ENCODE results near the gene DAO.
"Not testable (repeated sequence)": the region's sequence is repeated elsewhere in the genome, so short reads cannot be mapped to it uniquely, and the experiment has no call there.

DAO gene

DNA sequence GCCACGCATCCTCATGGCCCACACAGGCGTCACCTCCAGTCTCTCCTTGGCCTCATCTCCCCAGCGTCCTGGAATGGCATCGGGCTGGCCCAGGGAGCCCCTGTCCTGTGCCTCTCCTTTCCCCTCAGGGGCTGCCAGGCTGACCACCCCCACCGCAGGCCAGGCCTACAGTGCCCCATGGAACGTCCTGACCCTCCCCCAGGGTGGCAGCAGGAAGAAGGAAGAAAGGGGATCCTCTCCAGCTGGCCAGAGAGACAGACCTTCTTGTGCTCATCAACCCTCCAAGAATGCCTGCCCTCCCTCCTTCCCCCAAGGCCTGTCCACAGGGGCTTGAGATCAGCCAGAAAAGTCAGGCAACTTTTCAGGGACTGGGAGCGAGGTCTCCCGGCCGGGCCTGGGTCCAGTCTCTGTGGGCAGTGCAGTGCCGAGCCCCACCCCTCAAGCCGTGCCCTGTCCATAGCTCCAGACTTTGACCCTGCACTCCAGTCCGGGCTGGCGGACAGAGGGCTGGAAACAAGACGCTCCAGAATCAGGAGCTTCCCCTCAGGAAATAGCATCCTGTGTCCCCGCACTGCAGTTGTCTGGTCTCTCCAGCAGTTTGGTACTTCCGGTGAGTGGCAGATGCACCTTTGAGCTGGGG is at the start of gene DAO:
Gene DAO (plus strand): TSS at position 478 of the 640 bp plus-strand sequence. CDS start 4,915 bp downstream, outside the sequence.
- peak; percentile 58 for DNase-seq (ENCODE audit: low spot score)

DNA sequence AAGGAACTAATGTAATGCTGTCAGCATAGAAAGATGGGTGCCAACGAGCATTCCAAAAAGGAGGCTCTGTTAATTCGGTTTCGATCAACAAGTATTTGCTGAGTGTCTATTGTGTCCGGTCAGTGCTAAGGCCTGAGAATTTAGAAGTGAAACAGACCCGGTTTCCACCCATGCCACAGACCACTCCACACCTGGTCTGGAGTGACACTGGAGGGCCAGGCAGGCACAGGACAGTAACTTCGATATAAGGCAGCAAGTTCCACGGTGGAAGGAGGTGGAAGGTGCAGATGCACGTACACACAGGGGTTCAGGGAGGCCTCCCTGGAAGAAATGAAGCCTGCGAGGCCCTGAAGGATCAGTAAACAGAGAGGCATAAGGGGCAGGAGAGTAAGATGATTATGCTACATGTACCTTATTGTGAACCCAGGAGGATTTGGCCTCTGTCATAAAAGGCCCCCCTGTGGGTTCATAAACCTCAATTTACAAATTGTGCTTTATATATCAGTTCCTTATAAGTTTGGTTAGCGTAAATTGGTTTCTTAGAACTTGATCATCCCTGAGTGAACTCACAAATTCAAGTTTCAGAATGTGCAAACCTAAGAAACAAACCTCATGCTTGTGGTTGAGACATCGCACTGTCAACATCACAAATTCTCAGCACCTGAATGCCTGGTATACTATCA is 48.4 kb upstream of the DAO start:
- DNase-seq (ENCODE audit: low spot score) = no peak

DNA sequence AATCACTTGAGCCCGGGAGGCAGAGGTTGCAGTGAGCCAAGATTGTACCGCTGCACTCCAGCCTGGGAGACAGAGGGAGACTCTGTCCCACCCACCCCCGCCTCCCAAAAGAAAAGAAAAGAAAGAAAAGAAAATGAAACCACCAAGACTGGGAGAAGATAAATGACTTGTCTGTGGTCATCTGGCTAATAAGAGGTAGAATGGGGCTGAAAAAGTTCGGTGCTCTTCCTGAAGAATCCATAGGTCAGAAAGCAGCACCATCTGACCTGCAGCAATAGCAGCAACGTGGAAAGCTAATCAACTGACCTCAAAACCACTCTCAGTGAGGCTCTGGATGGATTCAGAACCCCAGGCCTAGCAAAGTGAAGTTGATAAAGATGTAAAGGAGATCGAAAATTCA is 47.7 kb upstream of the DAO start:
- DNase-seq (ENCODE audit: low spot score) = no peak

DNA sequence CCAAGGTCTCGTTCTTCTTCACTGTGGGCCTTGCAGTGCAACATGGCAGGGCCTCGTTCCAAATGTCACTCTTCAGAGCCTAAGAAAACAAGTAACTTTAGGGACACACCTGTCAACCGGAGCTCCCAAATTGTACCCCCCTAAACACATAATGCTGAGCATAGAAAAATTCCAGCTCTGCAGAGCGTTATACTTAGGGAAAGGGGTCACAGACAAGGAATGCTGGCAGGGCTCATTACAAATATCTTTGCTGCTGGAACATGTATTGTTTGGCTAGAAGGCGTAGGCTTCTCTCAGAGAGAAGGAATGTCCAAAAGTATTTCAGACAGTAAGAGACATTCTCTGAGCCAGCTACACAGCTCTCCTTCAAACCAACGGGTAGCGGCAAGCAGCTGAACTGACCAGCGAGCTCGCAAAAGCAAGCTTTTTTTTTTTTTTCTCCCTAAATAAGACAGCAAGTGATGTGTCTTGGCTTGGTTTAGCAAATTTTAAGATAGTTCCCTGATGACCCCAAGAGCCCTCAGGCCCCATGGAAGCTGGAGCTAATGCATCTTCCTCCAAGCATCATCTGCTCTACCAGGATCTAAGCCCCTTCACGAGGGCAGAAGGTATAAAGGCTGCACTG is 47.0 kb upstream of the DAO start:
- no peak for DNase-seq (ENCODE audit: low spot score)

DNA sequence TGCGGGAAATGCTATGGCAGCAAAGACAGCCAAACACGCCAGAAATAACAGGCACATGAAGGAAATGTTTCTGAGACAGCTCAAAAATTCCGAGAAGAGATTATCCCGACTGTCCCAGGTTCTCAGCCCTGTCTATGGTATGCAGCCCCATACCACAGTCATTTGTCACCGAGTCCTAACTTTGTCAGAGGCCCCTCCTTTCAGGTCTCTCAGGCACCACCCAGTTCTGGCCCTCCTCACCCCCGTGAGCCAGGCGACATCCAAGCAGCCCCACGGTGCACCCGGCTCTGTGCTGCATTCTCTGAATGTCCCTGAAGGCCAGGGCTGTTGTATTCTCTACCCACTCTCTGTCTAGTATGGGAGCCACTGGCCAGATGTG is 46.5 kb upstream of the DAO start:
- DNase-seq (ENCODE audit: low spot score) = no peak

DNA sequence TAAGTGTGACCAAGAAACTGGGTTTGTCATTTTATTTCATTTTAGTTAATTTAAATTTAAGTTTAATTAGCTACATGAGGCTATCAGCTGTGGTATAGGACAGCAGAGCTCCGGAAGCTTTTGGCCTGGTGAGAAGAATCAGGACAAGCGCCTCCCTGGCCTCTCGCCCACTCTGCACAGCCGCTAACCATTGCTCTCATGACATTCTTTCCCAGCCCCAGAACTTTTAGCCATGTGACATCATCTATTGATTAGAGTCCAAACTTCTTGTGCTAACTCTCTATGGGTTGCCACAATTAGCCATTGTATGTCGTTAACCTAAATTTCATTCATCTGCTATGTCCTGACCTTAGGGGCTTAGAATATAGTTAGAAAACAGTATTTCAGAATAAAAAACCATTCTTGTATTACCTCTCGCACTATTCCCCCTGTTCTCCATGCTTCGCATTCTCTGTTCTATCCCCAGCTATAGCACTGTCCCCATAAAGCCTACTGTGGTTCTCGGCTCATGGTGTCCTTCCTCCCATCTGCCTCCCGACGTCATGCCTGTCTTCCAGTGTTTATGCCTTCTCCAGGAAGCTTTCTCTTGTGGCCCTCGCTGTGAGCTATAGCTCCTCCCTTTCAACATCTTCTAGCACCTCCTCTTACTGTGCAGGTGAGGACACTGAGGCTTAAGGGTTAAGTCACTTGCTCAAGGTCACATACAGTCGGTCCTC is 46.0 kb upstream of the DAO start:
- DNase-seq (ENCODE audit: low spot score) = peak; percentile 73

DNA sequence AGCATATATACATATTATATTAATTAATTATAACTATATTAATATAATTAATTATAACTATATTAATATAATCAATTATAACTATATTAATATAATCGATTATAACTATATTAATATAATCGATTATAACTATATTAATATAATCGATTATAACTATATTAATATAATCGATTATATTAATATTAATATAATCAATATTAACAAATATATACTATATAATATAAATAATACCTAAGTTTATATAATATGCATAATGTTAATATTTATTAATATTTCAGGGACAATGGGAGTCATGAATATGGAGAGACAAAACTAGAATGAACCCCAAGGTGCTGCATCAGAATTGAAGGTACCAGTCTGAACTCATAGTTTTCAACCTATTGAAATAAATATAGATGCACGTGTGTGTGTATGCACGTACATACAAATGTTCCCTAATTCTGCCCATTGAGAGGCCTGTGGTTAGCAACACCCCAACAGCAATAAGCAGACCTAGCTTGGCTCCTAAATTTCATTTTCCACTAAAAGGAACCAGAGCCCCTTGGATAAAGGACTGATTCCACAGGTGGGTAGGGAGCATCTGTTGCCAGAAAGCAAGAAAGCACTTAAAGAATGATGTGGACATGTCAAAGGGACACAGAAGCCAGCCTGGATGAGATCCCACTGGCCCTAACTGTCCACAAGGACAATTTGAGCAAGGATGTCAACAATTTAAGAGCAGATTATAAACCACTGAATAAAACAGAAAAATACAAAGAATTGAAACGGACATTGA is 43.8 kb upstream of the DAO start:
- DNase-seq (ENCODE audit: low spot score) = no peak

DNA sequence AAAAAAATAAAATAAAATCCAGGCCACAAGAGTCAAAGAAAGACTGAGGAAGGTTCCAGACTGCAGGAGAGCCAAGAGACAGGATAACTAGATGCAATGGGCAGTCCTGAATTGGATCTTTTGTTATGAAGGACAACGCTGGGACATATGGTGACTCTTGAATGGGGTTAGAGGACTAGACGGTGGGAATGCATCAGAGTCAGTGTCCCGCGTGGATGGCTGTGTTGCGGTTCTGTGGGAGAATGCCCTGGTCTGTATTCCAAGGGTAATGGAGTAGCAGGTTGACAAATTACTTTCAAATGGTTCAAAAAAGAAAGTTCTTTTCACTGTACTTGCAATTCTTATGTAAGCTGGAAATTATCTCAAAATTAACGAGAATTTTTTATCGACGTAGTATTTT is 42.7 kb upstream of the DAO start:
- no peak for DNase-seq (ENCODE audit: low spot score)

DNA sequence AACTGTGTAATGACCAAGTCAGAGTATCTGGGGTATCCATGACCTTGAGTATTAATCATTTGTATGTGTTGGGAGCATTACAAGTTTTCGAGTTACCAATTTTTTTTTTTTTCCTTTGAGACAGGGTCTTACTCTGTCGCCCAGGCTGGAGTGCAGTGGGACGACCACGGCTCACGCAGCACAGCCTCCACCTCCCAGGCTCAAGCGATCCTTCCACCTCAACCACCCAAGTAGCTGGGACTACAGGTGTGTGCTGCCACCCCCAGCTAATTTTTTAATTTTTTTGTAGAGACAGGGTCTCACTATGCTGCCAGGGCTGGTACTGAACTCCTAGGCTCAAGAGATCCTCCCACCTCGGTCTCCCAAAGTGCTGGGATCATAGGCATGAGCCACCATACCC is 42.2 kb upstream of the DAO start:
- no peak for DNase-seq (ENCODE audit: low spot score)

DNA sequence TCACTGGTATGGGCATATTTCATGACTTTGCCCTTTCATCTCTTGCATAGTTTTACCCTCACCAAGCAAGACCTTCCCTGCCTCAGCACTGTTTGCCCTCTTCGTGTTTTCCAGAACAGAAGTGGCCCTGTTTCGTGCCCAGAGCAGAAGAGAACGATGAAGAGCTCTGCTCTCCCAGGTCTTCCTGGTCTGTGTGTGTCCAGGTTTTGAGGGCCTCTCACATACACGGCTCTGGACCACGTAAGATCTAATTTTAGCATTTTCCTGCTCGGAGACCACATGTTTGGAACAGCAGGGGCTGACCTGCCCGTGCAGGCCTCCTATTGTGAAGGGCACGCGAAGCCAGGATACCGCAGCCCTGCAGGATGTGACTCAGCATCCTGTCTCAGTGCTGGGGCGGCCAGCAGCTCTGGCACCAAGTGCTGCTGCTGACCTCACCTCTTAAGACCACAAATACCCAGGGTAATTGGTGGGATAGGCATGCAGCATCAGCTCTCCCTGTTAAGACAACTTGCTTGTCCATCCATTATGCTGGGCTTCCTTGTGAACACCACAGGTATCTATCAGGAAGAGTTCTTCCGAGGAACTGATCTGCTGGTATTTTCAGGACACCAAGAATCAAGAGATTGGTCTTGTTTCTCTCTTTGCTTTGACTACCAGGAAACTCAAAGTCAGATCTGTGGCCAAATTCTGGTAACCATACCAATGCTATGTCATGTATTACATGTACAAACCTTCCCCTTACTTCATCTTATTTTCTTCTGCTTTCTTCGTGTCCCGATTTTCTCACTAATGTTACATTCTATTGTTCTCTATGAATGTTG is 41.5 kb upstream of the DAO start:
- no peak for DNase-seq (ENCODE audit: low spot score)

DNA sequence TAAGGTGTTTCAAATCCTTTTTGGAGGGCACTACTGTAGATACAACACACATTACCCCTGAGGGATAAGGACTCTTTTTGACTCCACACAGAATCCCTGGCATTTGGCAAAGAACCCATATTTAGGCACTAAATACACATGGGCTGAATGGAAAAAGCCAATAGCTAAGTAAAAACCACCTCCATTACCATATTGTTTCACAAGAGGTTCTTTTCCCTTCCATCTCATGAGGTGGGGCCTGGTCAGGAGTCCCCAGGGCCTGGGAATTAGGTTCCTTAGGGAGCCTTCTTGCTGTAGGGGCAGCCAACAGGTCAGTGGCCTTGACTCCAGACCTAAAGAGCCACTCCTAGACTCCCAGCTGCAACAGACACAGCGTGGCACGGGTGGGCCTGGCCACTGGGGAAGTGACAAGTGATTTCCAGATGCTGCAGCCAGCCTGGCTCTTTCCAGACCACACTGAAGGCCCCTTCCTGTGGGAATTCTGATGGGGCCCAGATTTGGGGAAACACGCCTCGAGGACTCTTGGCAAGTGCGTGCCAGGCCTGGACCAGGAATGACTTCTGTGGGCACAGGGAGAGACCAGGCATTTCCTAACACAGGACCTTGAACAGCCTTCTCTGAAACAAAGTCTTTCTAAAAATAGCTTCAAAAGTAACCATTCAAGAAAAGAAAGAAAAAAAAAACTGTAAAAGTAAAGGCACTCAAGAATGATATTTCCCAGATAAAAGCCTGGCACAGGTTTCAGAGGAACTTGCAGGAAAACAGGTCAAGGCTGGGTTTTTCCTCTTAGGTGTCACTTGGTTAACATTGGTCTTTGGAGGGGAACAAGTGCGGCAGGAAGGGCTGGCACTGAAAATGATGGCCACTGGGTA is 40.6 kb upstream of the DAO start:
- DNase-seq (ENCODE audit: low spot score) = no peak

DNA sequence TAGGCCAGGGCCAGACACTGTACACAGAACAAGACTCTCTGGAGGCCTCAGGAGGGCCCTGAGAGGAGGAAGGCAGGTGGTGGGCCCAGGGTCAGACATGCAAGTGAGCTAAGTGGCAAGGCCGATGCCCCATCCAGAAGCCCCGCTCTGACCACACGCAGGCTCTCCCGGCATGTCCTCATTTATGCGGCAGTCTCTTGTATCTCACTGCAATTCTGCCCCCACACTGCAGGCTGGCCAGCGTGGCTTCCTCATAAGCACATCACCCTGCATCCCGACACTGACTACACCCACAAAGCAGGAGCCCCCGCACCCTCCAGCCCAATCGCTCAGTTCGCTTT is 40.0 kb upstream of the DAO start:
- DNase-seq (ENCODE audit: low spot score) = no peak

DNA sequence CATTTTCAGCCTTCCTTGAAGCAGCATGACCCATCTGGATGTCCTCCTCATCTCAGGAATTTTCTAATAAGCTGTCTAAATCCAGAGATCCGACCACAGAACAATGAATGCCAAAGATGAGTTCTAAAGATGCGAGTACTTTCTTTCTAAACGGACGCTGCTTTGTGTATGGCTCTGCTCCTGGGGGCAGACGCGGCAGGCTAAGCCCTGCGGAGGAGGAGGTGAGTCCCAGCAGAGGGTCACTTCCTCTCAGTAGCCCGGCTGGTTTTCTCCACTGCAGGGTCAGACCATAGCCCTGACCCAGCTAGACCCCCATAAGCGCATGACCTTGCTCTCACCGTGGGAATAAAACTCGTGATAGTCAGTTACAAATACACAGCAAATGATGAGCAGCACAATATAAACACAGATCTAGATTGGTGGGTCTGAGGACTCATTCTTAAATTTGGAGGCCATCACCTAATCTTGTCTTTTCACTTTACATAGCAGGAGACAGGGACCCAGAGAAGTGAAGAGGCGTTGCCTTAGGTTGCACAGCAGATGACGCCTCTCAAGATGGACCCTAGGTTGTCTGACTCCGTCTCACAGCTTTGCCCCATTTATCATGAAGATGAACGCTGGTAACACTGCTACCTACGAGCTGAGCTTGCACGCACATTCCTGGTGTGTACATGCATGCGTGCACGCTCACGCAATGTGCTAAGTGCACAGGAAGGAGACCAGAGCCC is 39.1 kb upstream of the DAO start:
- no peak for DNase-seq (ENCODE audit: low spot score)

DNA sequence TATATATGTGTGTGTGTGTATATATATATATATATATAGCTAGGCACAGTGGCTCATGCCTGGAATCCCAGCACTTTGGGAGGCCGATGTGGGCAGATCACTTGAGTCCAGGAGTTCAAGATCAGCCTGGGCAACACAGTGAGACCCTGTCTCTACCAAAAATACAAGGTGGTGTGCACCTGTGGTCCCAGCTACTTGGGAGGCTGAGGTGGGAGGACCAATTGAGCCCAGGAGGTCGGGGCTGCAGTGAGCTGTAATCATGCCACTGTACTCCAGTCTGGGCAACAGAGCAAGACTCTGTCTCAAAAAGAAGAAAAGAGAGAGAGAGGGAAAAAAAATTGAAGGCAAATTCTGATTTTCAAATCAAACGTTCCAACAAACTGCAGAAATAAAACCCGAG is 38.1 kb upstream of the DAO start:
- DNase-seq (ENCODE audit: low spot score) = not testable (repeated sequence)

DNA sequence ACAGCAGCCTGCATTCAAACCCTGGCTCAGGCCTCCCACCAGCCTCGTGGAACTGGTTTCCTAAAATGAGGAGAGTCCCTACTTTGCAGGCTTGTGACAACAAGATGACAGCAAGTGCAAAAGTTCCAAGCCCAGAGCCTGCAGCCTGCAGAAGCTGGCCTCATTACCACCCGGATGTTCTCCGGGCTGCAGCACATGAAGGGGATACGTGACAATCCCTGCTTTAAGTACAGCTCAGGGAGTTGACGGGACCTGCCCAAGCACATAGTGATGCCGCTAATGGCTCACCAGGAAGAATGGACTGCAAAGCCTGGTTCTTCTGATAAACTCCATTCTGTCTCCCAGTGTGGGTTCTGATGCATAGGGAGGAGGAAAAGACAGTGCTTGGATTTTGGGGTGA is 37.5 kb upstream of the DAO start:
- DNase-seq (ENCODE audit: low spot score) = no peak

DNA sequence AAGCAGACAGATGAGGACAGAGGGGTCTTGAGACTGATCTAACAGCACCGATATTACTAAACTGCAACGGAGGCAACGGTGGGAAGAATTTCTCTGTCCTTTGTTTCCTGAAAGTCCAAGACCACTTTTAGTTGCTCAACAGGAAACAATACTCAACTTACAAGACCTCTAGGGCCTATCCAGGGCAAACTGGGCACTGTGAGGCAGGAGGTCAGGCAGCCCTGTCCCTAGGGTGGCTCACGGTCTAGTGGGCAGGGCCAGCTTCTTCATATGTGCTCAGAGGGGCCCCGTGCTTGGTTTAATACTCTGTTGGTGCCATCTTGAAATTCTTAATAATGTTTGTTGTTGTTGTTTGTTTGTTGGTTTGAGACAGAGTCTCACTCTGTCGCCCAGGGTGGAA is 36.7 kb upstream of the DAO start:
- DNase-seq (ENCODE audit: low spot score) = no peak

DNA sequence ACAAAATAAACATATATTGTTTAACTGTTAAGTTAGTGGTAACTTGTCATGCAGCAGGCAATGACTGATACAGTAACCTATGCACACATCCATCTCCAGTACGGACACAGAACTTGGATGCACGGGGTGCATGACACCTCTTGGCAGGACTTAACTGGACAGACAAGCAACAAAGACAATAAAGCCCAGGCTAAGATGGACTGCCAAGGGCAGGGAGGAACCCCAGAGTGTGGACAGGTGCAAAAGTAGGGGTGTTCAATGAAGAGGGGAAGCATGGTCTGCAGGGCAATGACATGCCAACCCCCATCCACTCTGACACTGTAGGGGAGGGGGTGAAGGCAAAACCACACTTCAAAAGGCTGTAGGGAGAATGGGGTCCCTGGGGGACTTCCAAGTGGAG is 34.2 kb upstream of the DAO start:
- no peak for DNase-seq (ENCODE audit: low spot score)

DNA sequence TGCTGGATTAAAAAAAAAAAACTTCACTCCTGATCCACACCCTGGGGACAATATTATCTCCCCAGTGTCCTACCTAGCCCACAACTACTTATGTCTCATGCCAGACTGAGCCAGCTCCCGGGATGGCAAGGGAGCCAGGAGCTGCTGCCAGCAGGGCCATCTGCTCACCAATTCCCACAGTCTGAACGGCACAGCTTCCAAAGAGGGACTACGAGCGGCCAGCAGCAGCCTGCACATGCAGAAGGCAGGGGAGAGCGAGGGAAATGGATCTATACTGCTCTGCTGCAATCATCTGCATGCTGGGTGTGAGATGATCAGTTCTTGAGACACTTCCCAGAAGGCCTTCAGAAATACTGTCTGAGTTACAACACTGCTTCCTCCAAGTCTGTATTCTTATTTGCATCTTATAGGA is 33.6 kb upstream of the DAO start:
- peak; percentile 82 for DNase-seq (ENCODE audit: low spot score)

DNA sequence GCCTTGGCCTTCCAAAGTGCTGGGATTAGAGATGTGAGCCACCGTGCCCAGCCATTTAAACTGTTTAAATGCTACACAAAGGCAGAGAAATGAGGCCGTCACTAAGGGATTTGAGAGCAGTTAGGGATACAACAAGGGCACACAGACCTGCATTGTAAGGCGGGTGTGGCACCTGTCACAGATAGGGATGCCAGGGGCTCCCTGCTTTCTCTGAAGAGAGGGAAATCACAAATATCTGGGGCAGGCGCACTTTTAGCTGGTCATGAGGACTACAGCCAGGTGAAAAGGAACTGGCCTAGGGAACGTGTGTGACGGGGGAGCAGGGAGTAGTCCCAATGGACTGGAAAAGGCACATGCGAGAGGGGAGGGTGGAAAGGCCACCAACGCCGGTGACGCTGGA is 32.2 kb upstream of the DAO start:
- DNase-seq (ENCODE audit: low spot score) = no peak

DNA sequence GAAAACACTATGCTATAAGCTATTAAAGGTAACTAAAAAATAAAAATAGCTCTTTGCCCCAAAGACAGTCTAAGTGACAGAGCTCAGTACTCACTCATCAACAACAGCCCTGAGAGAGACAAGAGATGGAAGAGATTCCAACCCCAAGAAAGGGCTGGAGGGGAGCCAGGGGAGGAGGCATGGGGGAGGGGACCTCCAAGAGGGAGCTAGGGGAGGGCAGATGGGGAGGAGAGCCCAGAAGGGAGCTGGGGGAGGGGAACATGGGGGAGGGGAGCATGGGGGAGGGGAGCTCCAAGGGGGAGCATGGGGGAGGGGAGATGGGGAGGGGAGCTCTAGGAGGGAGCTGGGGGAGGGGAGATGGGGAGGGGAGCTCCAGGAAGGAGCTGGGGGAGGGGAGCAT is 30.2 kb upstream of the DAO start:
- DNase-seq (ENCODE audit: low spot score) = no peak

All from globus pallidus (tissue), 1 donor.